Endothelial cell of umbilical vein (primary cell): ENCODE data around the gene TGFBR2. TPM values are rescaled to one million over a fixed set of nuclear protein-coding genes. Genes with fewer than 3 reads are reported as not detected.

Experiments
- BruUV-seq: library from RNA; stranded (reverse); fragments of 400-500 nt; replicated peaks from 2 replicates; lab custom pipeline; 2021; lab: Mats Ljungman, UMichigan
- CTCF ChIA-PET: fragments of 300-600, 350-600 bp; sonication (Branson Sonifier 250); formaldehyde crosslinking; loops from one replicate; lab custom pipeline; 2021; ENCODE audit warnings: antibody characterized with exemption, inconsistent platforms; lab: Charles Lee
- POLR2A ChIA-PET: fragments of 300-600, 350-600 bp; sonication (Branson Sonifier 250); formaldehyde crosslinking; loops from one replicate; lab custom pipeline; 2021; ENCODE audit warnings: antibody characterized with exemption, inconsistent platforms; lab: Charles Lee
- DNase-seq: peaks from one replicate; pipeline ENCODE4 v3.0.0-alpha.2; 2011; ENCODE audit warnings: low read depth, low spot score
- FAIRE-seq: peaks from 2 replicates; lab custom pipeline; 2011; peaks lifted over from hg19 to GRCh38; lab: Jason Lieb, UNC
- H2AFZ ChIP-seq: 2 replicates; pipeline ENCODE4 v1.6.0; 2012; ENCODE audit warnings: low read depth, low read length, control low read depth, inconsistent platforms
- H3K27ac ChIP-seq: 2 replicates; pipeline ENCODE4 v1.5.1; 2011; ENCODE audit warnings: low read depth, mild to moderate bottlenecking, control low read depth, low read length, moderate library complexity; ENCODE audit not compliant: insufficient read depth
- H3K27me3 ChIP-seq, 2 experiments: 2 replicates each; pipeline versions ENCODE4 v1.6.0 to v1.6.1; 2011; ENCODE audit warnings: low read length in 2 of 2, mixed read lengths in 1 of 2; ENCODE audit not compliant: control insufficient read depth in 2 of 2, insufficient read depth in 2 of 2
- H3K36me3 ChIP-seq, 2 experiments: 2 replicates in 1 of 2; 3 replicates in 1 of 2; pipeline ENCODE4 v1.5.1; 2011; ENCODE audit warnings: low read length in 2 of 2, mild to moderate bottlenecking in 1 of 2, moderate library complexity in 1 of 2; ENCODE audit not compliant: control insufficient read depth in 2 of 2, insufficient read depth in 2 of 2; ENCODE audit errors: extremely low read depth in 1 of 2
- H3K4me1 ChIP-seq: 3 replicates; pipeline ENCODE4 v1.5.1; 2011; ENCODE audit warnings: mild to moderate bottlenecking, low read length; ENCODE audit not compliant: control insufficient read depth, insufficient read depth; ENCODE audit errors: extremely low read depth
- H3K4me2 ChIP-seq: 2 replicates; pipeline ENCODE4 v1.6.1; 2011; ENCODE audit warnings: low read length, control low read depth, mixed read lengths; ENCODE audit not compliant: insufficient read depth
- H3K4me3 ChIP-seq, 3 experiments: fragments of 200-600 bp in 1 of 3; sonication (generic), shearing (Covaris generic) in 1 of 3; replicated peaks in 1 of 3; 2 replicates each; pipeline ENCODE4 v1.5.1; 2011 to 2016; ENCODE audit warnings: control low read depth in 3 of 3, low read length in 3 of 3, mild to moderate bottlenecking in 2 of 3, inconsistent platforms in 1 of 3, low read depth in 1 of 3, moderate library complexity in 1 of 3; ENCODE audit not compliant: insufficient read depth in 1 of 3
- H3K79me2 ChIP-seq: 2 replicates; pipeline ENCODE4 v1.6.0; 2012; ENCODE audit warnings: low read length, inconsistent platforms; ENCODE audit not compliant: control insufficient read depth, insufficient read depth
- H3K9ac ChIP-seq: replicated peaks from 2 replicates; pipeline ENCODE3; 2011; ENCODE audit warnings: low read length, control low read depth; ENCODE audit not compliant: insufficient read depth; ENCODE audit errors: extremely low read depth
- H3K9me1 ChIP-seq: replicated peaks from 3 replicates; pipeline ENCODE4 v1.6.0; 2011; ENCODE audit warnings: mild to moderate bottlenecking, low read length; ENCODE audit not compliant: control insufficient read depth, insufficient read depth; ENCODE audit errors: extremely low read depth
- H3K9me3 ChIP-seq: replicated peaks from 2 replicates; pipeline ENCODE4 v1.5.1; 2012; ENCODE audit warnings: low read length, inconsistent platforms; ENCODE audit not compliant: control insufficient read depth, insufficient read depth
- H4K20me1 ChIP-seq: replicated peaks from 2 replicates; pipeline ENCODE3; 2011; ENCODE audit warnings: mild to moderate bottlenecking, low read length; ENCODE audit not compliant: control insufficient read depth, insufficient read depth; ENCODE audit errors: extremely low read depth
- EZH2 ChIP-seq: IDR thresholded peaks from 2 replicates; pipeline ENCODE4 v1.6.1; 2012; ENCODE audit warnings: borderline replicate concordance, low read depth, mild to moderate bottlenecking, moderate library complexity, low read length, inconsistent platforms; ENCODE audit not compliant: severe bottlenecking
- FOS ChIP-seq: IDR thresholded peaks from 2 replicates; pipeline ENCODE4 v1.6.1; 2011; ENCODE audit warnings: mild to moderate bottlenecking, low read length, moderate library complexity, borderline replicate concordance; ENCODE audit not compliant: insufficient read depth
- GATA2 ChIP-seq: IDR thresholded peaks from 2 replicates; pipeline ENCODE4 v1.7.0; 2011; ENCODE audit warnings: low read depth, mild to moderate bottlenecking, moderate library complexity, mixed read lengths, low read length; ENCODE audit not compliant: insufficient read length, insufficient read depth
- JUN ChIP-seq: IDR thresholded peaks from 2 replicates; pipeline ENCODE4 v1.6.1; 2011; ENCODE audit warnings: borderline replicate concordance, low read depth; ENCODE audit not compliant: insufficient read length, insufficient read depth
- MYC ChIP-seq: IDR thresholded peaks from one replicate; pipeline ENCODE4 v1.6.1; 2011; ENCODE audit warnings: mild to moderate bottlenecking, low read depth, low read length
- POLR2A ChIP-seq: IDR thresholded peaks from 2 replicates; pipeline ENCODE4 v1.6.1; 2012; ENCODE audit warnings: low read depth, mild to moderate bottlenecking, control low read depth, low read length
- POLR2AphosphoS5 ChIP-seq: IDR thresholded peaks from 2 replicates; pipeline ENCODE4 v1.6.1; 2012; ENCODE audit warnings: low read depth, mild to moderate bottlenecking, control low read depth, low read length, moderate library complexity; ENCODE audit not compliant: insufficient read depth
- dilution Hi-C: fragments of 300-500 bp; cut with MboI; formaldehyde crosslinking; loops from one replicate; pipeline ENCODE4 v1.15.0; 2019; ENCODE audit warnings: low sequenced_read_pairs; ENCODE audit not compliant: extremely low pct_ligation_motif_present
- intact Hi-C: fragments of 100-400 bp; cut with micrococcal nuclease; formaldehyde crosslinking; loops from one replicate; pipeline ENCODE4 v1.10.0; 2022
- polyA plus RNA-seq, 4 experiments: library from polyadenylated mRNA; depleted of rRNA in 3 of 4; stranded (reverse) in 3 of 4; unstranded in 1 of 4; fragments of >200 nt; gene quantifications; 2 replicates each; pipeline versions ENCODE4 v1.2.1 to v1.2.3, GENCODE V29; 2011 to 2012; ENCODE audit warnings: missing spikeins in 1 of 4
- total RNA-seq: library from RNA; stranded (reverse); gene quantifications from 2 replicates; pipeline ENCODE4 v1.2.3, GENCODE V29; 2021
- TF ChIP-seq, protein P1 (sequence below), 2 donors: IDR thresholded peaks; 1 replicate in 1 of 2; 2 replicates in 1 of 2; pipeline ENCODE4 v1.5.1; 2011; ENCODE audit warnings: low read length in 2 of 2, mild to moderate bottlenecking in 2 of 2, moderate library complexity in 2 of 2, control low read depth in 1 of 2, inconsistent platforms in 1 of 2, low read depth in 1 of 2; ENCODE audit not compliant: insufficient read depth in 1 of 2; ENCODE audit errors: extremely low read depth in 1 of 2
- TF ChIP-seq, protein P2 (sequence below): IDR thresholded peaks from 2 replicates; pipeline ENCODE4 v1.6.1; 2011; ENCODE audit not compliant: insufficient read depth, insufficient read length

The TGFBR2 gene
- total and polyA plus RNA-seq, 2 donors (not counting 3 experiments of a cell fraction or from before 2014, with no cell fraction given), result 227 to 250 TPM

DNA sequence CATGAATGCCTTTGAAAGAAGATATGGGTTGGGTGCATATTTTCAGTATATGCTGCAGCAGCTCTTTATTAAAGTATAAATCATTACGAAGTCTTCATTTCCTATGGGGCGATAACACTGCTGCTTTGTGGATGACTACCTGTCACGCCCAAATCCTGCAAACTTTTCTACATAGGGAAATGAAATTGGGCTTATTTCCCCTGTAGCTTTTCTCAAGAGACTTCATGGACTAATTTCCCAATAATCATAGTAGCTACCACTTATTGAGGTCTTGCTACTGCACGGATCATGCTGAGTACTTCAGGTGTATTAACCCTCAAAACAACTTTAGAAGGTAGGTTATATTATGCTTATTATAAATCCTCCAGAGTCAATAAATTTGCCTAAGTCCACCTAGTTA, 8.0 kb downstream of the TGFBR2 start:
- TF ChIP-seq JUN, result no peak
- no peak for TF ChIP-seq EZH2
- TF ChIP-seq, protein P1, sequence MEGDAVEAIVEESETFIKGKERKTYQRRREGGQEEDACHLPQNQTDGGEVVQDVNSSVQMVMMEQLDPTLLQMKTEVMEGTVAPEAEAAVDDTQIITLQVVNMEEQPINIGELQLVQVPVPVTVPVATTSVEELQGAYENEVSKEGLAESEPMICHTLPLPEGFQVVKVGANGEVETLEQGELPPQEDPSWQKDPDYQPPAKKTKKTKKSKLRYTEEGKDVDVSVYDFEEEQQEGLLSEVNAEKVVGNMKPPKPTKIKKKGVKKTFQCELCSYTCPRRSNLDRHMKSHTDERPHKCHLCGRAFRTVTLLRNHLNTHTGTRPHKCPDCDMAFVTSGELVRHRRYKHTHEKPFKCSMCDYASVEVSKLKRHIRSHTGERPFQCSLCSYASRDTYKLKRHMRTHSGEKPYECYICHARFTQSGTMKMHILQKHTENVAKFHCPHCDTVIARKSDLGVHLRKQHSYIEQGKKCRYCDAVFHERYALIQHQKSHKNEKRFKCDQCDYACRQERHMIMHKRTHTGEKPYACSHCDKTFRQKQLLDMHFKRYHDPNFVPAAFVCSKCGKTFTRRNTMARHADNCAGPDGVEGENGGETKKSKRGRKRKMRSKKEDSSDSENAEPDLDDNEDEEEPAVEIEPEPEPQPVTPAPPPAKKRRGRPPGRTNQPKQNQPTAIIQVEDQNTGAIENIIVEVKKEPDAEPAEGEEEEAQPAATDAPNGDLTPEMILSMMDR (IDR thresholded peaks at IDR 0.05; ENCODE audit: extremely low read depth in 1 of 2, insufficient read depth in 1 of 2, low read depth in 1 of 2, low read length in 2 of 2), result no peak
- TF ChIP-seq, protein P2, sequence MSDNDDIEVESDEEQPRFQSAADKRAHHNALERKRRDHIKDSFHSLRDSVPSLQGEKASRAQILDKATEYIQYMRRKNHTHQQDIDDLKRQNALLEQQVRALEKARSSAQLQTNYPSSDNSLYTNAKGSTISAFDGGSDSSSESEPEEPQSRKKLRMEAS, result no peak
- no peak for TF ChIP-seq POLR2A
- no peak for TF ChIP-seq FOS
- no peak for TF ChIP-seq POLR2AphosphoS5
- TF ChIP-seq MYC, result no peak
- no peak for TF ChIP-seq GATA2
- peaks cover 10% of the 10 kb centered on the region for H4K20me1 ChIP-seq
- H3K79me2 ChIP-seq, result peaks cover 100% of the 10 kb centered on the region
- H3K4me3 ChIP-seq, result peak overlapping the region in 1 of 3 experiments; percentile 3
- peaks cover 2 to 5% of the 10 kb centered on the region in 2 experiments for H3K36me3 ChIP-seq
- no peak for FAIRE-seq
- BruUV-seq, result no TSS peak
- no peak overlapping the region for H2AFZ ChIP-seq
- H3K4me2 ChIP-seq, result peak overlapping the region; percentile 98
- POLR2A ChIA-PET, result interaction anchor here (1.2 kb wide), 1 partner anchor 44 kb away, joined by 4 read pairs; no protein-coding TSS in a partner anchor
- dilution Hi-C loops, result loop anchor here (25.0 kb wide), 1 partner anchor 277 kb away; no protein-coding TSS in a partner anchor
- peak overlapping the region; percentile 9 for H3K27ac ChIP-seq
- no peaks in the 10 kb centered on the region for H3K27me3 ChIP-seq
- no peaks in the 10 kb centered on the region for H3K9me3 ChIP-seq
- intact Hi-C loops, result loop anchor here (5.0 kb wide), 1 partner anchor 457 kb away; no protein-coding TSS in a partner anchor
- no peak for DNase-seq
- H3K9ac ChIP-seq, result no peak overlapping the region
- H3K9me1 ChIP-seq, result no peaks in the 10 kb centered on the region
- CTCF ChIA-PET, result interaction anchor here (2.3 kb wide), 1 partner anchor 572 kb away, joined by 8 read pairs; no protein-coding TSS in a partner anchor
- H3K4me1 ChIP-seq, result peaks cover 83% of the 10 kb centered on the region
